OCI-LY3 (cell line): ENCODE results near the gene DCTD.

Experiments used
- H2AFZ ChIP-seq: fragments of 200-600, 300-600 bp; shearing (Covaris generic); 2 replicates; pipeline ENCODE4 v1.6.0; 2014; ENCODE audit warnings: antibody characterized with exemption, low read depth, low read length
- H3K27ac ChIP-seq: fragments of 200-600, 300-600 bp; sonication (generic); 2 replicates; pipeline ENCODE4 v1.5.1; 2014; ENCODE audit warnings: mild to moderate bottlenecking, low read length, moderate library complexity, mixed read lengths
- H3K27me3 ChIP-seq: fragments of 200-600, 300-600 bp; sonication (generic); 2 replicates; pipeline ENCODE4 v1.6.1; 2014; ENCODE audit warnings: low read depth, low read length, mixed read lengths
- H3K36me3 ChIP-seq: fragments of 200-600, 300-600 bp; sonication (generic); replicated peaks from 2 replicates; pipeline ENCODE3; 2014; ENCODE audit warnings: low read depth, low read length, mixed read lengths
- H3K4me1 ChIP-seq: fragments of 300-600, 200-600 bp; sonication (generic); 2 replicates; pipeline ENCODE4 v1.6.1; 2014; ENCODE audit warnings: low read length, mixed read lengths
- H3K4me2 ChIP-seq: fragments of 200-600, 300-600 bp; sonication (generic); 2 replicates; pipeline ENCODE4 v1.6.1; 2014; ENCODE audit warnings: low read length, mixed read lengths
- H3K4me3 ChIP-seq: fragments of 300-600, 200-600 bp; sonication (generic); 2 replicates; pipeline ENCODE4 v1.5.1; 2014; ENCODE audit warnings: antibody characterized with exemption, mild to moderate bottlenecking, low read length, moderate library complexity
- H3K79me2 ChIP-seq: fragments of 300-600, 200-600 bp; shearing (Covaris generic); 2 replicates; pipeline ENCODE4 v1.6.1; 2014; ENCODE audit warnings: mild to moderate bottlenecking, low read length, mixed read lengths
- H3K9ac ChIP-seq: fragments of 300-600, 200-600 bp; shearing (Covaris generic); 2 replicates; pipeline ENCODE4 v1.6.0; 2014; ENCODE audit warnings: mild to moderate bottlenecking, low read length, moderate library complexity
- H3K9me3 ChIP-seq: fragments of 200-600, 300-600 bp; shearing (Covaris generic); 2 replicates; pipeline ENCODE4 v1.6.1; 2014; ENCODE audit warnings: low read length, mixed read lengths; ENCODE audit not compliant: insufficient read depth
- H4K20me1 ChIP-seq: fragments of 200-600, 300-600 bp; sonication (generic); 2 replicates; pipeline ENCODE4 v1.6.1; 2016; ENCODE audit warnings: low read length, mixed read lengths; ENCODE audit not compliant: insufficient read depth
- CTCF ChIP-seq: fragments of 200-600, 300-600 bp; sonication (generic); IDR thresholded peaks from 2 replicates; pipeline ENCODE4 v1.5.1; 2014; ENCODE audit warnings: antibody characterized with exemption, low read length, low read depth
- EZH2phosphoT487 ChIP-seq: fragments of 200-600 bp; shearing (Covaris generic); IDR thresholded peaks from 2 replicates; pipeline ENCODE4 v1.6.1; 2018; ENCODE audit warnings: antibody characterized with exemption, mixed run types, low read depth

DCTD gene

DNA sequence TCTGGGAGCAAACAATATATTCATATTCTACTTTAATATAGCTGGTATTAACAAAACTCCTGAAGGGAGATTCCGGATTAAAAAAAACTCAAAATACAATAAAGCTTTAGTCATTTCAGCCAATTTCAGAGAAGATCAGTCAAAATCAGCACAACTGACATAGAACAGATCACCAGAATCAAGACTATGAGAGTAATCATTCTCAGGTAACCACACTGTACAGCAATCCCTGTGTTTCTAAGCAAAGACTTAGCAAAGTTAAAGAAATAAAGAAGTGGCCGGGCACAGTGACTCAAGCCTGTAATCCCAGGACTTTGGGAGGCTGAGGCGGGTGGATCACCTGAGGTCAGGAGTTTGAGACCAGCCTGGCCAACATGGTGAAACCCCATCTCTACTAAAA is 9.1 kb downstream of the DCTD start:
- H3K9ac ChIP-seq, result no peak overlapping the region
- no peak overlapping the region for H2AFZ ChIP-seq
- H3K9me3 ChIP-seq, result no peaks in the 10 kb centered on the region
- no peaks in the 10 kb centered on the region for H4K20me1 ChIP-seq
- peaks cover 52% of the 10 kb centered on the region for H3K79me2 ChIP-seq
- no peak overlapping the region for H3K4me2 ChIP-seq
- peaks cover 76% of the 10 kb centered on the region for H3K36me3 ChIP-seq
- H3K27ac ChIP-seq, result no peak overlapping the region
- TF ChIP-seq EZH2phosphoT487 (no peak), CTCF (no peak)
- H3K4me3 ChIP-seq, result no peak overlapping the region
- no peaks in the 10 kb centered on the region for H3K27me3 ChIP-seq
- H3K4me1 ChIP-seq, result no peaks in the 10 kb centered on the region

DNA sequence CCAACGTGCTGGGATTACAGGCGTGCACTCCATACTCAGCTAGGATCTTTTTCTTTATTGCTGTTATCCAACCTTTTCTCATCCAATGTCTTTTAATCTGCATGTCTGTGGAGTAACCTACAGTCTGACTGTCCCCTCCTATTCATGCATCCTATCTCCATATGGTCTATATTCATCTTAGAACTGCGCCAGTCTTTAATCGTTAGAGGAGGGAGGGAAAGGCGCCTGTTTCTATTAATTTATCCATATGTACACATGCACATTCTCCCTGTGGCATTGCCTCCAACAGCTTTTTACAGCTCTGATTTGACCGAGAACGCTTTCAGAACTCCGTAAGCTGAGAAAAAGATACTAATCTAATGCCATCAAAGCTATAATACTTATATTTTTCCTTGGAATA is 9.8 kb downstream of the DCTD start:
- Histone ChIP-seq H3K4me1 (no peaks in the 10 kb centered on the region), H4K20me1 (no peaks in the 10 kb centered on the region), H3K79me2 (peaks cover 48% of the 10 kb centered on the region), H3K4me3 (no peak overlapping the region), H3K9me3 (no peaks in the 10 kb centered on the region), H3K27ac (no peak overlapping the region), H3K27me3 (no peaks in the 10 kb centered on the region), H2AFZ (no peak overlapping the region), H3K36me3 (peaks cover 74% of the 10 kb centered on the region), H3K4me2 (no peak overlapping the region), H3K9ac (no peak overlapping the region)
- no peak for TF ChIP-seq CTCF
- TF ChIP-seq EZH2phosphoT487, result no peak

DNA sequence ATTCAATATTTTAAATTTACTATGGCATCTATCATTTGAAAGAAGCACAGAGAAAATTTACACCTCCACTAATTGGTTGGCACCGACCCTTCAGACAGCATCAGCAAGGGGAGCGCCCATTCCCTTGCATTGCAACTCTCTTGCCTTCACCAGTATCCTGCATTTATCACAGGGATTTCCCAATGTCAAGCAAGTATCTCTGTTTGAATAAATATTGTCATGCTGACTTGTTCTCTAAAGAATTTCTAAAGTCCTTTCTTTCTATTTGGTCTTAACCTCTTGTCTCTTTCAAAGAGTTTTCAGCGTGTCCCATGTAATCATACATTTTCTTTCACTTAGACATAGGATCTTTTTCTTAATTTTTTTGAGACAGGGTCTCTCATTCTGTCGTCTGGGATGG is 10.4 kb downstream of the DCTD start:
- Histone ChIP-seq H3K9ac (no peak overlapping the region), H4K20me1 (no peaks in the 10 kb centered on the region), H3K4me3 (no peak overlapping the region), H3K36me3 (peaks cover 74% of the 10 kb centered on the region), H3K4me2 (no peak overlapping the region), H3K27me3 (no peaks in the 10 kb centered on the region), H3K79me2 (peaks cover 47% of the 10 kb centered on the region), H3K27ac (no peak overlapping the region), H3K4me1 (no peaks in the 10 kb centered on the region), H3K9me3 (no peaks in the 10 kb centered on the region), H2AFZ (no peak overlapping the region)
- TF ChIP-seq CTCF, result no peak
- TF ChIP-seq EZH2phosphoT487, result no peak

GRCh38 chr4:182905038-182905437 is 12.1 kb downstream of the DCTD start:
- Histone ChIP-seq H3K79me2 (peaks cover 35% of the 10 kb centered on the region), H4K20me1 (no peaks in the 10 kb centered on the region), H3K4me3 (no peak overlapping the region), H3K4me2 (no peak overlapping the region), H2AFZ (no peak overlapping the region), H3K27me3 (no peaks in the 10 kb centered on the region), H3K27ac (no peak overlapping the region), H3K9me3 (no peaks in the 10 kb centered on the region), H3K36me3 (peaks cover 79% of the 10 kb centered on the region), H3K9ac (no peak overlapping the region), H3K4me1 (no peaks in the 10 kb centered on the region)
- TF ChIP-seq CTCF, result no peak
- no peak for TF ChIP-seq EZH2phosphoT487
